ENCODE results near the gene APBB1IP. TPM values are rescaled to one million over a fixed set of nuclear protein-coding genes. Genes with fewer than 3 reads are reported as not detected.
A peak's percentile ranks its signal among the peaks of the same experiment; 100 is the strongest.

Gene APBB1IP
- total and polyA plus RNA-seq, 2 of the 8 experiments (the other 6 are each of a cell fraction or from before 2014, with no cell fraction given) = 0.05 TPM; not detected in 1

GRCh38 chr10:26468700-26469099 is 30.6 kb downstream of the APBB1IP start:
- peaks cover 0 to 4% (median 2%) of the 10 kb centered on the region in 4 experiments; a peak in 2 of 7 replicates for H3K4me1 ChIP-seq (replicated peaks in 1 of 4; ENCODE audit: control insufficient read depth in 3 of 4, insufficient read depth in 4 of 4, low read length in 3 of 4)
- H3K18ac ChIP-seq (ENCODE audit: extremely low read depth, low read length) = no peak overlapping the region; the same call in 1 of the 2 replicates
- H4K5ac ChIP-seq (ENCODE audit: insufficient read length, low read depth, low read length) = no peak overlapping the region
- no peaks in the 10 kb centered on the region for H3K79me2 ChIP-seq (ENCODE audit: control insufficient read depth in 1 of 2, insufficient read depth in 2 of 2, low read length in 2 of 2)
- H3K14ac ChIP-seq (ENCODE audit: insufficient read length) = no peak overlapping the region
- no peak overlapping the region for H3K27ac ChIP-seq (ENCODE audit: low read depth, low read length)
- no peak overlapping the region for H3K4ac ChIP-seq (replicated peaks; ENCODE audit: insufficient read length, low read depth, low read length)
- H3K4me2 ChIP-seq (ENCODE audit: insufficient read depth in 1 of 2, low read depth in 2 of 2, low read length in 2 of 2) = no peak overlapping the region
- H3K36me3 ChIP-seq (ENCODE audit: control insufficient read depth in 2 of 4, insufficient read depth in 4 of 4, low read length in 3 of 4) = no peaks in the 10 kb centered on the region
- 89% methylated on average over 6 of the region's 6 CpGs; no CpG with 5 or more reads in 1 of the 2 experiments for WGBS, 2 experiments (ENCODE audit: extremely low coverage in 1 of 2, insufficient coverage in 1 of 2, insufficient read length in 1 of 2, insufficient replicate concordance in 2 of 2, low coverage in 1 of 2, low lambda C conversion rate in 2 of 2, missing lambda C conversion rate in 1 of 2)
- H3K4me3 ChIP-seq (ENCODE audit: extremely low read depth in 1 of 4, insufficient read depth in 2 of 4, low read depth in 3 of 4, low read length in 4 of 4) = no peak overlapping the region
- FAIRE-seq (no peak), DNase-seq (ENCODE audit: low read depth in 1 of 2, low spot score in 2 of 2) (no peak)
- no peak overlapping the region for H2BK12ac ChIP-seq (ENCODE audit: low read depth, low read length)
- H2BK5ac ChIP-seq (ENCODE audit: low read depth, low read length) = no peak overlapping the region
- no peak overlapping the region for H4K91ac ChIP-seq (replicated peaks; ENCODE audit: insufficient read length, low read length)
- H2AK5ac ChIP-seq (ENCODE audit: low read depth, low read length) = no peak overlapping the region
- H3K23ac ChIP-seq (ENCODE audit: insufficient read length) = no peak overlapping the region
- H4K20me1 ChIP-seq (replicated peaks in 1 of 2; ENCODE audit: control insufficient read depth in 1 of 2, insufficient read depth in 2 of 2, low read length in 2 of 2) = no peaks in the 10 kb centered on the region
- CTCF ChIA-PET (ENCODE audit: partially characterized antibody) = interaction anchor here (0.6 to 1.1 kb wide), 2 partner anchors 9 to 154 kb away, joined by 3 read pairs; no protein-coding TSS in a partner anchor
- H2BK20ac ChIP-seq (ENCODE audit: low read length) = no peak overlapping the region
- no peak overlapping the region for H2BK15ac ChIP-seq (ENCODE audit: low read length)
- H3K9me3 ChIP-seq (ENCODE audit: insufficient read depth in 2 of 2, low read depth in 1 of 2, low read length in 1 of 2) = no peaks in the 10 kb centered on the region
- no peaks in the 10 kb centered on the region for H3K79me1 ChIP-seq (ENCODE audit: low read depth, low read length)
- H2AFZ ChIP-seq (ENCODE audit: low read length) = peak overlapping the region; percentile 62; the same call in 1 of the 2 replicates
- H4K8ac ChIP-seq (ENCODE audit: extremely low read depth, insufficient read depth, low read length) = no peak overlapping the region
- H3K9ac ChIP-seq (replicated peaks in 1 of 4; ENCODE audit: extremely low read depth in 1 of 4, low read depth in 3 of 4, low read length in 3 of 4) = no peak overlapping the region
- no peak overlapping the region for H3K56ac ChIP-seq (replicated peaks; ENCODE audit: insufficient read length, low read depth, low read length)
- no peaks in the 10 kb centered on the region for H3K23me2 ChIP-seq (ENCODE audit: low read depth, low read length)
- no peak overlapping the region for H2BK120ac ChIP-seq (replicated peaks; ENCODE audit: low read depth, low read length)
- H3K27me3 ChIP-seq (replicated peaks in 1 of 4; ENCODE audit: control insufficient read depth in 3 of 4, extremely low read depth in 1 of 4, insufficient read depth in 3 of 4, low read length in 3 of 4) = no peaks in the 10 kb centered on the region
- POLR2A ChIA-PET (ENCODE audit: partially characterized antibody) = no interaction called here
- TF ChIP-seq GABPA (IDR thresholded peaks at IDR 0.05; ENCODE audit: borderline replicate concordance, insufficient read depth, low read length) (no peak), TEAD4 (IDR thresholded peaks at IDR 0.05; ENCODE audit: low read depth, low read length) (no peak), RAD21 (IDR thresholded peaks at IDR 0.05 in 1 of 2, conservative IDR thresholded peaks at IDR 0.05 in 1 of 2; ENCODE audit: low read depth in 2 of 2, low read length in 2 of 2) (no peak), CBX8 (IDR thresholded peaks at IDR 0.05; ENCODE audit: borderline replicate concordance, low read depth, low read length) (no peak), POU5F1 (IDR thresholded peaks at IDR 0.05; ENCODE audit: low read depth, low read length) (no peak), JUND (IDR thresholded peaks at IDR 0.05; ENCODE audit: low read length) (no peak)

All from H1 (cell line).